MCF 10A (cell line): Measurements from ENCODE around the gene SYNDIG1. TPM values are rescaled to one million over a fixed set of nuclear protein-coding genes. Genes with fewer than 3 reads are reported as not detected.

Experiments
- BruUV-seq: library from RNA; stranded (reverse); fragments of 400-500 nt; replicated peaks from 2 replicates; lab custom pipeline; 2021; lab: Mats Ljungman, UMichigan
- CTCF ChIA-PET: fragments of 300-600 bp; sonication (Branson Sonifier 250); formaldehyde crosslinking; extraction: SDS; loops from one replicate; lab custom pipeline; 2021; ENCODE audit warnings: antibody characterized with exemption, inconsistent platforms; lab: Yijun Ruan, JAX
- POLR2A ChIA-PET: fragments of 300-600, 350-650 bp; sonication (Branson Sonifier 250); formaldehyde crosslinking; extraction: SDS; loops from one replicate; lab custom pipeline; 2020; ENCODE audit warnings: antibody characterized with exemption, inconsistent platforms; lab: Yijun Ruan, JAX
- DNase-seq: peaks from one replicate; pipeline ENCODE4 v3.0.0-alpha.2; 2018; ENCODE audit not compliant: unreplicated experiment
- H3K27ac Mint-ChIP-seq: one replicate; pipeline ENCODE4 v1.8.0; 2022; ENCODE audit warnings: mild to moderate bottlenecking, low read depth, mixed read lengths; ENCODE audit not compliant: unreplicated experiment
- H3K27me3 Mint-ChIP-seq: one replicate; pipeline ENCODE4 v1.8.0; 2022; ENCODE audit warnings: mixed read lengths; ENCODE audit not compliant: insufficient read depth, unreplicated experiment
- H3K36me3 Mint-ChIP-seq: one replicate; pipeline ENCODE4 v1.8.0; 2022; ENCODE audit warnings: mild to moderate bottlenecking, moderate library complexity, mixed read lengths; ENCODE audit not compliant: insufficient read depth, unreplicated experiment
- H3K4me1 Mint-ChIP-seq: one replicate; pipeline ENCODE4 v1.8.0; 2022; ENCODE audit warnings: mixed read lengths; ENCODE audit not compliant: insufficient read depth, unreplicated experiment
- H3K4me3 Mint-ChIP-seq: one replicate; pipeline ENCODE4 v1.8.0; 2022; ENCODE audit warnings: mild to moderate bottlenecking, moderate library complexity, mixed read lengths; ENCODE audit not compliant: unreplicated experiment
- H3K9me3 Mint-ChIP-seq: one replicate; pipeline ENCODE4 v1.8.0; 2022; ENCODE audit warnings: mixed read lengths; ENCODE audit not compliant: unreplicated experiment
- intact Hi-C: fragments of 100-400 bp; cut with micrococcal nuclease; formaldehyde crosslinking; loops from 2 replicates; pipeline ENCODE4 v1.14.1; 2022
- total RNA-seq: library from RNA; stranded (reverse); gene quantifications from 2 replicates; pipeline ENCODE4 v1.2.3, GENCODE V29; 2022
- TF ChIP-seq, protein P1 (sequence below): fragments of 200-600 bp; IDR thresholded peaks from one replicate; pipeline ENCODE4 v1.8.0; 2022; ENCODE audit warnings: antibody characterized with exemption, mild to moderate bottlenecking; ENCODE audit not compliant: unreplicated experiment

Gene SYNDIG1
- total RNA-seq, 1 experiment from 2014 or later = not detected

- CTCF ChIA-PET = no interaction called here
- intact Hi-C loops = no loop called here
- Mint-ChIP-seq H3K27me3 (no peaks in the 10 kb centered on the region), H3K4me3 (no peak overlapping the region), H3K4me1 (no peaks in the 10 kb centered on the region), H3K36me3 (no peaks in the 10 kb centered on the region), H3K9me3 (peaks cover 21% of the 10 kb centered on the region), H3K27ac (no peak overlapping the region)
- peak; percentile 56 for DNase-seq
- TF ChIP-seq, protein P1, sequence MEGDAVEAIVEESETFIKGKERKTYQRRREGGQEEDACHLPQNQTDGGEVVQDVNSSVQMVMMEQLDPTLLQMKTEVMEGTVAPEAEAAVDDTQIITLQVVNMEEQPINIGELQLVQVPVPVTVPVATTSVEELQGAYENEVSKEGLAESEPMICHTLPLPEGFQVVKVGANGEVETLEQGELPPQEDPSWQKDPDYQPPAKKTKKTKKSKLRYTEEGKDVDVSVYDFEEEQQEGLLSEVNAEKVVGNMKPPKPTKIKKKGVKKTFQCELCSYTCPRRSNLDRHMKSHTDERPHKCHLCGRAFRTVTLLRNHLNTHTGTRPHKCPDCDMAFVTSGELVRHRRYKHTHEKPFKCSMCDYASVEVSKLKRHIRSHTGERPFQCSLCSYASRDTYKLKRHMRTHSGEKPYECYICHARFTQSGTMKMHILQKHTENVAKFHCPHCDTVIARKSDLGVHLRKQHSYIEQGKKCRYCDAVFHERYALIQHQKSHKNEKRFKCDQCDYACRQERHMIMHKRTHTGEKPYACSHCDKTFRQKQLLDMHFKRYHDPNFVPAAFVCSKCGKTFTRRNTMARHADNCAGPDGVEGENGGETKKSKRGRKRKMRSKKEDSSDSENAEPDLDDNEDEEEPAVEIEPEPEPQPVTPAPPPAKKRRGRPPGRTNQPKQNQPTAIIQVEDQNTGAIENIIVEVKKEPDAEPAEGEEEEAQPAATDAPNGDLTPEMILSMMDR = no peak
- BruUV-seq = no TSS peak
- POLR2A ChIA-PET = no interaction called here
These were observed 204.5 kb downstream of the SYNDIG1 start for GRCh38 chr20:24673678-24674570.

DNA sequence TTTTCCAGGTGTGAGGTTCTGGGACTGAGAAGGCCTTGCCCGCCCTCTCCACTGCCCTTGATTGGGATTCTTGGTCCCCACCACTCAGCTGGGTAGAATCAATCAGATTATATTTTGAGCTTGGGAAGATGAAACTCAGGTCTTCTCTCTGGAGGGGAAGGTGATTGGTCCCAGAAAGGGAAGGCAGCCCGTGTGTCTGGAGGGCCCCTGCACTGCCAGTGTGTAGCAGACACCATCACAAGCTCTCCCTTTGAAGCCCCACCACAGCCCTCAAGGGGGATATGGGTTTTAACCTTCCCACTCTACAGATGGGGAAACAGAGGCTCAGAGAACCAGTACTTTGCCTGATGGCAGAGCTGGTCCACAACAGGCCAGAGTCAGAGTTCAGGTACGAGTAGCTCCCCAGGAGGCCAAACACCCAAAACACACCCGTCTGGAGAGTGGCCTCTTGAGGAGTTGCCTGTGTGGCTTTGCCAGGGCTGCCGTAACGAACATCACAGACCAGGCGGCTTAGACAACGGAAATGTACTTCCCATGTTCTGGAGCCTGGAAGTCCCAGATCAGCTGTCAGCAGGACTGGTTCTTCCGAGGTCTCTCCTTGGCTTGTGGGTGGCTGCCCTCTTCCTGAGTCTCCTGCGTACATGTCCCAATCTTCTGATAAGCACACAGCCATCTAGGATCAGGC is 205.6 kb downstream of the SYNDIG1 start:
- ChIA-PET CTCF (interaction anchor here (1.9 kb wide), 1 partner anchor 8 kb away, joined by 7 read pairs; no protein-coding TSS in a partner anchor), POLR2A (no interaction called here)
- no TSS peak for BruUV-seq
- peaks cover 10% of the 10 kb centered on the region for H3K9me3 Mint-ChIP-seq
- no peak for DNase-seq
- TF ChIP-seq, protein P1 = no peak
- no peak overlapping the region for H3K27ac Mint-ChIP-seq
- no peak overlapping the region for H3K4me3 Mint-ChIP-seq
- H3K36me3 Mint-ChIP-seq = no peaks in the 10 kb centered on the region
- no peaks in the 10 kb centered on the region for H3K27me3 Mint-ChIP-seq
- intact Hi-C loops = no loop called here
- H3K4me1 Mint-ChIP-seq = no peaks in the 10 kb centered on the region

DNA sequence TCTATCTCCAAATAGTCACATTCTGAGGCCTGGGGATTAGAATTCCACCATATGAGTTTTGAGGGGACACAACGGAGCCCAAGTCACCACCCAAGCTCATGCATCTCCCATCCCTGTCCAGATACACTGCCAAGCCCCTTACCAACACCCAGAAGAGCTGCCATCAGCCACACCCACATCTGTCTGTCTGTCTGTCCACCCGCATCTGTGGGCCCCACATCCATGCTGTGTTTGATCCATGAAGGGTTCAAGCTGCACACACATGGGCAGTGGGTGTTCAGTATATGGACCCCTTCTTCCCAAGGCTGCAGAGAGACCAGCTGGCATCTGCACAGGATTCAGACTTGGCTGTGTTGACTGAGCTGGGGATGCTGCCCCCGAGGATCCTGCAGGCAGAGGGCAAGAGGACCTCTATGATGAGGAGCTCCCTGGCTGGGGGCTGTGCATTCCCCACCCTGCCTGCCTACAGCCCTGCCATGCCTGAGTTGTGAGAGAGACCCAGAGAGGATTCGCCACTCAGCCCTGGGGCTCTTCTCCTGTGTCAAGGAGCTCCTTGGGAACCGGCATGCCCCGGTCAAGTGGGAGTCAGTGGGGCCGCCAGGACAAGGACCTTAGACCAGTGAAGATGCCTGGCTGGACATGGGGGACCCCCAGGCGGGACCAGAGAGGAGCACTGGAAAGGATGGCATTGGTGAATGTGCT is 206.4 kb downstream of the SYNDIG1 start:
- POLR2A ChIA-PET = interaction anchor here (0.6 kb wide), 1 partner anchor 8 kb away, joined by 3 read pairs; no protein-coding TSS in a partner anchor
- Mint-ChIP-seq H3K9me3 (peaks cover 8% of the 10 kb centered on the region), H3K36me3 (no peaks in the 10 kb centered on the region), H3K4me3 (no peak overlapping the region), H3K27ac (no peak overlapping the region), H3K4me1 (no peaks in the 10 kb centered on the region), H3K27me3 (no peaks in the 10 kb centered on the region)
- BruUV-seq = no TSS peak
- intact Hi-C loops = no loop called here
- TF ChIP-seq, protein P1 = no peak
- DNase-seq = no peak
- CTCF ChIA-PET = interaction anchor here (1.9 kb wide), 1 partner anchor 9 kb away, joined by 7 read pairs; no protein-coding TSS in a partner anchor
